ENCODE data around the gene RBM33. TPM values are rescaled to one million over a fixed set of nuclear protein-coding genes. Genes with fewer than 3 reads are reported as not detected.
A peak's percentile ranks its signal among the peaks of the same experiment; 100 is the strongest.

The RBM33 gene
- total RNA-seq, 2 donors from 2014 or later: 86.8 to 87.1 TPM

GRCh38 chr7:155811895-155812761, 167.7 kb downstream of the RBM33 start, which contains the start of gene SHH:
Gene SHH (minus strand): TSS chr7:155812463. CDS start chr7:155812122, 341 bp downstream.
- peaks cover 78% of the 10 kb centered on the region for H3K27me3 Mint-ChIP-seq (ENCODE audit: insufficient read depth)

GRCh38 chr7:155813125-155813524, 168.7 kb downstream of the RBM33 start:
- Histone ChIP-seq H3K4me3 (ENCODE audit: low read length) (no peak overlapping the region), H3K36me3 (ENCODE audit: control insufficient read depth, insufficient read depth, low read length) (no peaks in the 10 kb centered on the region), H3K9me3 (ENCODE audit: control insufficient read depth, low read length) (no peaks in the 10 kb centered on the region), H3K4me1 (ENCODE audit: control insufficient read depth, insufficient read depth, low read length) (no peaks in the 10 kb centered on the region), H3K9ac (ENCODE audit: extremely low read depth, low read length, poor library complexity, severe bottlenecking) (no peak overlapping the region), H3K27me3 (ENCODE audit: control insufficient read depth, insufficient read depth, low read length, poor library complexity, severe bottlenecking) (peaks cover 76% of the 10 kb centered on the region), H3K27ac (ENCODE audit: low read depth, low read length) (no peak overlapping the region)
- Mint-ChIP-seq H3K9me3 (no peaks in the 10 kb centered on the region), H3K36me3 (ENCODE audit: low read depth) (no peaks in the 10 kb centered on the region), H3K27ac (no peak overlapping the region), H3K27me3 (ENCODE audit: insufficient read depth) (peaks cover 70% of the 10 kb centered on the region), H3K4me3 (no peak overlapping the region), H3K4me1 (peaks cover 20% of the 10 kb centered on the region)
- 44 to 80% methylated on average over 1 to 7 of the region's 8 CpGs for WGBS, 2 experiments (ENCODE audit: insufficient coverage in 1 of 2, insufficient read length in 1 of 2)
- DNase-seq: no peak
- no peak for TF ChIP-seq CTCF (conservative IDR thresholded peaks at IDR 0.05)

More at GRCh38 chr7:155811895-155812761, 167.7 kb downstream of the RBM33 start, which contains the start of gene SHH:
- peak within 1 kb of the TSS; percentile 21 for H3K9ac ChIP-seq (ENCODE audit: extremely low read depth, low read length, poor library complexity, severe bottlenecking)
- peak within 1 kb of the TSS; percentile 78 for H3K4me3 ChIP-seq (ENCODE audit: low read length)
- H3K4me3 Mint-ChIP-seq: peak within 1 kb of the TSS; percentile 57
- TF ChIP-seq CTCF (conservative IDR thresholded peaks at IDR 0.05): no peak
- H3K27ac ChIP-seq (ENCODE audit: low read depth, low read length): no peak within 1 kb of the TSS
- H3K27me3 ChIP-seq (ENCODE audit: control insufficient read depth, insufficient read depth, low read length, poor library complexity, severe bottlenecking): peaks cover 86% of the 10 kb centered on the region
- H3K4me1 ChIP-seq (ENCODE audit: control insufficient read depth, insufficient read depth, low read length): no peaks in the 10 kb centered on the region
- WGBS, 2 experiments (ENCODE audit: insufficient coverage in 1 of 2, insufficient read length in 1 of 2): 1 to 2% methylated on average over 26 to 53 of the region's 53 CpGs
- peaks cover 22% of the 10 kb centered on the region for H3K4me1 Mint-ChIP-seq
- peak; percentile 58 for DNase-seq
- H3K36me3 ChIP-seq (ENCODE audit: control insufficient read depth, insufficient read depth, low read length): no peaks in the 10 kb centered on the region
- H3K9me3 ChIP-seq (ENCODE audit: control insufficient read depth, low read length): no peaks in the 10 kb centered on the region
- no peaks in the 10 kb centered on the region for H3K9me3 Mint-ChIP-seq
- no peaks in the 10 kb centered on the region for H3K36me3 Mint-ChIP-seq (ENCODE audit: low read depth)
- H3K27ac Mint-ChIP-seq: no peak within 1 kb of the TSS

GRCh38 chr7:155813546-155814315, 169.3 kb downstream of the RBM33 start:
- H3K27ac Mint-ChIP-seq: no peak overlapping the region
- no peaks in the 10 kb centered on the region for H3K36me3 Mint-ChIP-seq (ENCODE audit: low read depth)
- Histone ChIP-seq H3K4me3 (ENCODE audit: low read length) (no peak overlapping the region), H3K27me3 (ENCODE audit: control insufficient read depth, insufficient read depth, low read length, poor library complexity, severe bottlenecking) (peaks cover 69% of the 10 kb centered on the region), H3K27ac (ENCODE audit: low read depth, low read length) (no peak overlapping the region), H3K36me3 (ENCODE audit: control insufficient read depth, insufficient read depth, low read length) (no peaks in the 10 kb centered on the region), H3K9ac (ENCODE audit: extremely low read depth, low read length, poor library complexity, severe bottlenecking) (no peak overlapping the region), H3K4me1 (ENCODE audit: control insufficient read depth, insufficient read depth, low read length) (no peaks in the 10 kb centered on the region), H3K9me3 (ENCODE audit: control insufficient read depth, low read length) (no peaks in the 10 kb centered on the region)
- TF ChIP-seq CTCF (conservative IDR thresholded peaks at IDR 0.05): no peak
- peaks cover 20% of the 10 kb centered on the region for H3K4me1 Mint-ChIP-seq
- no peak overlapping the region for H3K4me3 Mint-ChIP-seq
- no peaks in the 10 kb centered on the region for H3K9me3 Mint-ChIP-seq
- WGBS, 2 experiments (ENCODE audit: insufficient coverage in 1 of 2, insufficient read length in 1 of 2): 29 to 38% methylated on average over 10 to 18 of the region's 19 CpGs
- peak; percentile 55 for DNase-seq
- peaks cover 69% of the 10 kb centered on the region for H3K27me3 Mint-ChIP-seq (ENCODE audit: insufficient read depth)
